Ovary (tissue), 3 donors: ENCODE measurements around the gene ADAM17.

Experiments used
- CTCF ChIP-seq, 3 donors: fragments of 450-650 bp in 2 of 3; fragments of 200-600 bp in 1 of 3; IDR thresholded peaks; one replicate each; pipeline versions ENCODE4 v1.5.1 to v1.8.0; 2016 to 2022; ENCODE audit warnings: antibody characterized with exemption in 3 of 3, mild to moderate bottlenecking in 1 of 3
- POLR2A ChIP-seq: fragments of 450-650 bp; IDR thresholded peaks from one replicate; pipeline ENCODE4 v1.6.1; 2017; ENCODE audit warnings: antibody characterized with exemption, mild to moderate bottlenecking, moderate library complexity
- donor health status: DM: no; HTN: no; CAD: no.

- TF ChIP-seq CTCF (IDR thresholded peaks at IDR 0.05) = no peak
- no peak for TF ChIP-seq POLR2A
Observed at GRCh38 chr2:9518163-9518562, 37.5 kb downstream of the ADAM17 start.
